GM06990 (cell line): ENCODE measurements around the gene TXLNA.

Experiments
- DNase-seq: peaks from one replicate; pipeline ENCODE4 v3.0.0-alpha.2; 2011; ENCODE audit not compliant: insufficient read length; ENCODE audit errors: extremely low read depth
- H3K27me3 ChIP-seq: replicated peaks from 2 replicates; pipeline ENCODE4 v1.6.0; 2011; ENCODE audit warnings: low read length; ENCODE audit not compliant: control insufficient read depth, insufficient read depth
- H3K36me3 ChIP-seq: 2 replicates; pipeline ENCODE4 v1.5.1; 2011; ENCODE audit warnings: low read length; ENCODE audit not compliant: control insufficient read depth, insufficient read depth
- H3K4me3 ChIP-seq: replicated peaks from 2 replicates; pipeline ENCODE4 v1.5.1; 2011; ENCODE audit warnings: low read depth, mild to moderate bottlenecking, control low read depth, low read length
- CTCF ChIP-seq: IDR thresholded peaks from 2 replicates; pipeline ENCODE4 v1.5.1; 2011; ENCODE audit warnings: low read length, control low read depth, mild to moderate bottlenecking, inconsistent platforms; ENCODE audit not compliant: insufficient read depth, poor library complexity, severe bottlenecking

The TXLNA gene

GRCh38 chr1:32221581-32221979 is 42.1 kb downstream of the TXLNA start:
- Histone ChIP-seq H3K4me3 (peak overlapping the region; percentile 85), H3K36me3 (peaks cover 13% of the 10 kb centered on the region), H3K27me3 (no peaks in the 10 kb centered on the region)
- TF ChIP-seq CTCF: no peak
- DNase-seq: no peak

- peaks cover 11% of the 10 kb centered on the region for H3K36me3 ChIP-seq
- TF ChIP-seq CTCF: no peak
Observed at GRCh38 chr1:32221980-32222755, 42.7 kb downstream of the TXLNA start, which contains the start of the genes EIF3I and TMEM234. TSS of gene EIF3I (plus strand) at chr1:32222407. CDS start at chr1:32222442, 35 bp downstream. TSS of gene TMEM234 (minus strand) at chr1:32222353. CDS start at chr1:32222322, 31 bp downstream.

GRCh38 chr1:32223683-32224082 is 44.2 kb downstream of the TXLNA start:
- Histone ChIP-seq H3K27me3 (no peaks in the 10 kb centered on the region), H3K4me3 (peak overlapping the region; percentile 85; the same call in 1 of the 2 replicates), H3K36me3 (peaks cover 18% of the 10 kb centered on the region)
- TF ChIP-seq CTCF: no peak
- no peak for DNase-seq

More at GRCh38 chr1:32221980-32222755, 42.7 kb downstream of the TXLNA start, which contains the start of the genes EIF3I and TMEM234:
- H3K4me3 ChIP-seq: peak within 1 kb of the TSS; percentile 85
- DNase-seq: peak; percentile 77
- no peaks in the 10 kb centered on the region for H3K27me3 ChIP-seq

GRCh38 chr1:32224285-32224684 is 44.8 kb downstream of the TXLNA start:
- Histone ChIP-seq H3K36me3 (peaks cover 22% of the 10 kb centered on the region), H3K4me3 (no peak overlapping the region), H3K27me3 (no peaks in the 10 kb centered on the region)
- no peak for DNase-seq
- no peak for TF ChIP-seq CTCF

- DNase-seq: no peak
- H3K4me3 ChIP-seq: no peak overlapping the region
- peaks cover 28% of the 10 kb centered on the region for H3K36me3 ChIP-seq
- no peak for TF ChIP-seq CTCF
- H3K27me3 ChIP-seq: no peaks in the 10 kb centered on the region
Observed at GRCh38 chr1:32228771-32229170, 49.3 kb downstream of the TXLNA start.
